ENCODE data around the gene PPIL6.
"Not testable (repeated sequence)": the region's sequence is repeated elsewhere in the genome, so short reads cannot be mapped to it uniquely, and the experiment has no call there.

- TF ChIP-seq, protein P1, sequence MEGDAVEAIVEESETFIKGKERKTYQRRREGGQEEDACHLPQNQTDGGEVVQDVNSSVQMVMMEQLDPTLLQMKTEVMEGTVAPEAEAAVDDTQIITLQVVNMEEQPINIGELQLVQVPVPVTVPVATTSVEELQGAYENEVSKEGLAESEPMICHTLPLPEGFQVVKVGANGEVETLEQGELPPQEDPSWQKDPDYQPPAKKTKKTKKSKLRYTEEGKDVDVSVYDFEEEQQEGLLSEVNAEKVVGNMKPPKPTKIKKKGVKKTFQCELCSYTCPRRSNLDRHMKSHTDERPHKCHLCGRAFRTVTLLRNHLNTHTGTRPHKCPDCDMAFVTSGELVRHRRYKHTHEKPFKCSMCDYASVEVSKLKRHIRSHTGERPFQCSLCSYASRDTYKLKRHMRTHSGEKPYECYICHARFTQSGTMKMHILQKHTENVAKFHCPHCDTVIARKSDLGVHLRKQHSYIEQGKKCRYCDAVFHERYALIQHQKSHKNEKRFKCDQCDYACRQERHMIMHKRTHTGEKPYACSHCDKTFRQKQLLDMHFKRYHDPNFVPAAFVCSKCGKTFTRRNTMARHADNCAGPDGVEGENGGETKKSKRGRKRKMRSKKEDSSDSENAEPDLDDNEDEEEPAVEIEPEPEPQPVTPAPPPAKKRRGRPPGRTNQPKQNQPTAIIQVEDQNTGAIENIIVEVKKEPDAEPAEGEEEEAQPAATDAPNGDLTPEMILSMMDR (IDR thresholded peaks at IDR 0.05) = not testable (repeated sequence)
- not testable (repeated sequence) for TF ChIP-seq POLR2A (IDR thresholded peaks at IDR 0.05)
Observed at GRCh38 chr6:109461205-109461604, 20.8 kb upstream of the PPIL6 start.

Measured in tibial nerve (tissue), 3 donors.